Gastrocnemius medialis (tissue), 4 donors: ENCODE results near the gene CMPK2. TPM values are rescaled to one million over a fixed set of nuclear protein-coding genes. Genes with fewer than 3 reads are reported as not detected.
"Not testable (repeated sequence)": the region's sequence is repeated elsewhere in the genome, so short reads cannot be mapped to it uniquely, and the experiment has no call there.

ENCODE experiments used
- ATAC-seq, 2 donors: fragments of 150-250 bp; one replicate each; pipeline ENCODE4 v1.9.1; 2016
- DNase-seq, 2 donors: peaks; one replicate each; pipeline ENCODE4 v3.0.0-alpha.2; 2019
- H3K27ac ChIP-seq, 4 donors: fragments of 200-600 bp; sonication (generic); 1 replicate in 1 of 4; 2 replicates in 3 of 4; pipeline ENCODE4 v1.5.1; 2016 to 2018; ENCODE audit warnings: mild to moderate bottlenecking in 2 of 4, moderate library complexity in 1 of 4
- H3K27me3 ChIP-seq, 3 donors: fragments of 200-600 bp; sonication (generic) in 2 of 3; 1 replicate in 1 of 3; 2 replicates in 2 of 3; pipeline versions ENCODE4 v1.5.1 to v1.6.0; 2016 to 2019; ENCODE audit warnings: mild to moderate bottlenecking in 1 of 3, moderate library complexity in 1 of 3
- H3K36me3 ChIP-seq, 2 donors: fragments of 200-600 bp; sonication (generic) in 1 of 2; one replicate each; pipeline ENCODE4 v1.5.1; 2017 to 2018
- H3K4me1 ChIP-seq, 2 donors: fragments of 200-600 bp; sonication (generic) in 1 of 2; one replicate each; pipeline ENCODE4 v1.5.1; 2016 to 2017; ENCODE audit warnings: mild to moderate bottlenecking in 2 of 2
- H3K4me3 ChIP-seq, 4 donors: fragments of 200-600 bp; sonication (generic) in 3 of 4; 1 replicate in 1 of 4; 2 replicates in 3 of 4; pipeline ENCODE4 v1.5.1; 2016 to 2019; ENCODE audit warnings: mild to moderate bottlenecking in 2 of 4
- H3K9me3 ChIP-seq, 3 donors: fragments of 200-600 bp; sonication (generic) in 2 of 3; 1 replicate in 1 of 3; 2 replicates in 2 of 3; pipeline ENCODE4 v1.5.1; 2016 to 2019
- POLR2A ChIP-seq, 2 donors: fragments of 450-650 bp; IDR thresholded peaks; one replicate each; pipeline ENCODE4 v1.6.1; 2017; ENCODE audit warnings: antibody characterized with exemption in 2 of 2, mild to moderate bottlenecking in 2 of 2, moderate library complexity in 2 of 2
- in situ Hi-C, 4 donors: fragments of 200-750 bp; cut with MboI; loops; one replicate each; pipeline versions ENCODE4 v1.15.0 to v1.8.0; 2017; ENCODE audit warnings: low sequenced_read_pairs in 4 of 4
- intact Hi-C: fragments of 100-400 bp; cut with DNase I; formaldehyde crosslinking; loops from one replicate; pipeline ENCODE4 v1.15.1; 2023; ENCODE audit warnings: low total_unique reads
- total RNA-seq, 4 donors: library from RNA; depleted of rRNA; stranded (reverse); fragments of >200 nt; gene quantifications; one replicate each; pipeline versions ENCODE4 v1.1.0 to v1.2.3, GENCODE V29; 2016
- TF ChIP-seq, protein P1 (sequence below), 5 experiments: fragments of 450-650 bp in 3 of 5; fragments of 200-600 bp in 2 of 5; sonication (generic) in 2 of 5; IDR thresholded peaks in 4 of 5; conservative IDR thresholded peaks in 1 of 5; 1 replicate in 4 of 5; 2 replicates in 1 of 5; pipeline ENCODE4 v1.5.1; 2016 to 2019; ENCODE audit warnings: antibody characterized with exemption in 5 of 5, mild to moderate bottlenecking in 3 of 5, moderate library complexity in 3 of 5

Gene CMPK2
- total RNA-seq, 4 donors from 2014 or later = 2.1 to 12.2 (median 3.3) TPM

DNA sequence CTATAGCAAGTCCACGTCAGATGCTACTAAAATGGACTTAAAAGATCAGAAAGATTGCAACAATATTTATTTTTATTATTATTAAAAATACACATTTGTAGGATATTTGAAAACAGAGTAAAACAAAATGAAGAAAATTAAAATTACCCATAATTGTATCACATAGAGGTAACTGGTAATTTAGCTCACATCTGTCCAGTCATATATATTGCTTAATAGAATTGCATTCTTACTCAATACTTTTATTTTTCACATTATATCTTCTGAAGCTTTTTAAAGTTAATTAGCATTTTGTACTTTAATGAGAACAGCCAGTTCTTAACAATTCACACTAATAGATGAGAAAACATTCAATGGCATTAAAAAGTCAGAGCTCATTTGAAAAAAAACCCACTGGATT, 40.0 kb upstream of the CMPK2 start:
- H3K4me1 ChIP-seq = no peaks in the 10 kb centered on the region
- intact Hi-C loops = no loop called here
- DNase-seq = no peak
- no peak for ATAC-seq
- H3K4me3 ChIP-seq = no peak overlapping the region
- no peaks in the 10 kb centered on the region for H3K27me3 ChIP-seq
- no peaks in the 10 kb centered on the region for H3K9me3 ChIP-seq
- in situ Hi-C loops = loop anchor here in 2 of 4 donors (5.0 to 10.0 kb wide), 2 partner anchors 137 to 139 kb away; no protein-coding TSS in a partner anchor
- H3K27ac ChIP-seq = no peak overlapping the region
- TF ChIP-seq, protein P1, sequence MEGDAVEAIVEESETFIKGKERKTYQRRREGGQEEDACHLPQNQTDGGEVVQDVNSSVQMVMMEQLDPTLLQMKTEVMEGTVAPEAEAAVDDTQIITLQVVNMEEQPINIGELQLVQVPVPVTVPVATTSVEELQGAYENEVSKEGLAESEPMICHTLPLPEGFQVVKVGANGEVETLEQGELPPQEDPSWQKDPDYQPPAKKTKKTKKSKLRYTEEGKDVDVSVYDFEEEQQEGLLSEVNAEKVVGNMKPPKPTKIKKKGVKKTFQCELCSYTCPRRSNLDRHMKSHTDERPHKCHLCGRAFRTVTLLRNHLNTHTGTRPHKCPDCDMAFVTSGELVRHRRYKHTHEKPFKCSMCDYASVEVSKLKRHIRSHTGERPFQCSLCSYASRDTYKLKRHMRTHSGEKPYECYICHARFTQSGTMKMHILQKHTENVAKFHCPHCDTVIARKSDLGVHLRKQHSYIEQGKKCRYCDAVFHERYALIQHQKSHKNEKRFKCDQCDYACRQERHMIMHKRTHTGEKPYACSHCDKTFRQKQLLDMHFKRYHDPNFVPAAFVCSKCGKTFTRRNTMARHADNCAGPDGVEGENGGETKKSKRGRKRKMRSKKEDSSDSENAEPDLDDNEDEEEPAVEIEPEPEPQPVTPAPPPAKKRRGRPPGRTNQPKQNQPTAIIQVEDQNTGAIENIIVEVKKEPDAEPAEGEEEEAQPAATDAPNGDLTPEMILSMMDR (IDR thresholded peaks at IDR 0.05 in 4 of 5, conservative IDR thresholded peaks at IDR 0.05 in 1 of 5) = no peak
- no peak for TF ChIP-seq POLR2A (IDR thresholded peaks at IDR 0.05)
- H3K36me3 ChIP-seq = no peaks in the 10 kb centered on the region

DNA sequence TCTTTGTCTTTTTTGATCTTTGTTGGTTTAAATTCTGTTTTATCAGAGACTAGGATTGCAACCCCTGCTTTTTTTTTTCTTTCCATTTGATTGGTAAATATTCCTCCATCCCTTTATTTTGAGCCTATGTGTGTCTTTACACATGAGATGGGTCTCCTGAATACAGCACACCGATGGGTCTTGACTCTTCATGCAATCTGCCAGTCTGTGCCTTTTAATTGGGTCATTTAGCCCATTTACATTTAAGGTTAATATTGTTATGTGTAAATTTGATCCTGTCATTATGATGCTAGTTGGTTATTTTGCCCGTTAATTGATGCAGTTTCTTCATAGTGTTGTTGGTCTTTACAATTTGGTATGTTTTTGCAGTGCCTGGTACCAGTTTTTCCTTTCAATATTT, 36.9 kb upstream of the CMPK2 start:
- ATAC-seq, H3K27ac ChIP-seq, H3K9me3 ChIP-seq, H3K36me3 ChIP-seq, H3K4me3 ChIP-seq, intact Hi-C loops, H3K27me3 ChIP-seq, DNase-seq, H3K4me1 ChIP-seq: not testable (repeated sequence)
- in situ Hi-C loops = loop anchor here in 2 of 4 donors (5.0 to 10.0 kb wide), 2 partner anchors 140 to 142 kb away; no protein-coding TSS in a partner anchor

DNA sequence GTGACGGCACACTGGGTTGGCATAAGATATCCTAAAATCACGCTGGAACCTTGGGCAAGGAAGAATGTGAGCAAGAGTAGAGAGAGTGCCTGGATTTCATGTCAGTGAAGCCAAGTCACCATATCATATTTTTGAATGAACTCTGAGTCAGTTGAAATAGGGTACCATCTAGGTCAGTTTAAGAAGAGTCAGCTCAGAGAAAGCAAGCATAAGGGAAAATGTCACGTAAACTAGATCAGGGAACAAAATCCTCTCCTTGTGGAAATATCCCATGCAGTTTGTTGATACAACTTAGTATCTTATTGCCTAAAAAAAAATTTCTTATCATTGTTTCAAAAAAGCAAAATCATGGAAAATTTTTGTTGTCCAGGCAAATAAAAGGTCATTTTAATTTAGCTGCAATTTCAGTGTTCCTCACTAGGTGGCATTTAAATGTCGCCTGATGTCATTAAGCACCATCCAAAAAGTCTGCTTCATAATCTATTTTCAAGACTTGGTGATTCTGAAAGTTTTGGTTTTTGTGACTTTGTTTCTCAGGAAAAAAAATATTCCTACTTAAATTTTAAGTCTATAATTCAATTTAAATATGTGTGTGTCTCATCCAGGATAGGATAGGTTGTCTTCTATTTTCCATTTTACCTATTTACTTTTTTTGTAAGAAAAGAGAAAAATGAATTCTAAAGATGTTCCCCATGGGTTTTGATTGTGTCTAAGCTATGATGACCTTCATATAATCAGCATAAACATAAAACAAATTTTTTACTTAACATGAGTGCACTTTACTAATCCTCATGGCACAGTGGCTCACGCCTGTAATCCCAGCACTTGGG, 31.4 kb upstream of the CMPK2 start:
- in situ Hi-C loops = loop anchor here in 1 of 4 donors (5.0 kb wide), 1 partner anchor 145 kb away; no protein-coding TSS in a partner anchor
- no peak overlapping the region for H3K27ac ChIP-seq

DNA sequence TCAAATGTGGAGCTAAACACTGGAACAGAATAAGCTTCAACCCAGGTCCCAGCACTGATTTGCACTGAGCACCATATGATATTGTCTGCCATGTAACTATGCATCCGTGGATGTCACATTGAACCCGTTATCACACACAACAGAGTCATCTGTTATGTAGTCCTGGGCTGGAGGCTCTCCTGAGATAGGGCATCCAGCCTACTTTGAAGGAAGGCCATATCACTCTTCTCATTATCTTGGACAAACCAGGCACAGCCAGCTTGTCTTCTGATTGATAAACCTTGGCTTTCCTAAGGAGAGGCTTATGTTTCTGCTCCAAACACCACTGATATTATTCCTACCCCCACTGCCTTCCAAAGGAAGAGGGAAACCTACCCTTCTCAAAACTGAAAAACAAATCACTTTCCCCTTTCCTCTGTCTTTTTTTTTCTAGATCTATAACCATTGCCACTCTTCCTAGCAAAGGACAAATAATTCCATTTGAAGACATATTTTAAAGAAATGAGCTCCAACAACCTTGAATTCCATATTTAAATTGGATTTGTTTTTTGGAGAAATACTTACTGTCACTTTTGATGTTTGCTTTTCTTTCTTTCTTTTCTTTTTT, 28.3 kb upstream of the CMPK2 start:
- H3K36me3 ChIP-seq = no peaks in the 10 kb centered on the region
- no peak for DNase-seq
- in situ Hi-C loops = no loop called here

More for the DNA sequence above, 31.4 kb upstream of the CMPK2 start:
- TF ChIP-seq, protein P1 (IDR thresholded peaks at IDR 0.05 in 4 of 5, conservative IDR thresholded peaks at IDR 0.05 in 1 of 5) = peak; percentile 56 to 81 (median 68)
- TF ChIP-seq POLR2A (IDR thresholded peaks at IDR 0.05) = no peak
- intact Hi-C loops = loop anchor here (1.0 kb wide), 1 partner anchor 147 kb away; no protein-coding TSS in a partner anchor
- Histone ChIP-seq H3K27me3 (no peaks in the 10 kb centered on the region), H3K36me3 (no peaks in the 10 kb centered on the region), H3K9me3 (no peaks in the 10 kb centered on the region), H3K4me3 (no peak overlapping the region), H3K4me1 (no peaks in the 10 kb centered on the region)
- ATAC-seq (peak; percentile 66), DNase-seq (no peak)

More for the DNA sequence above, 28.3 kb upstream of the CMPK2 start:
- no peak for ATAC-seq
- Histone ChIP-seq H3K4me3 (no peak overlapping the region), H3K9me3 (no peaks in the 10 kb centered on the region), H3K4me1 (no peaks in the 10 kb centered on the region), H3K27me3 (no peaks in the 10 kb centered on the region), H3K27ac (no peak overlapping the region)
- TF ChIP-seq, protein P1 (IDR thresholded peaks at IDR 0.05 in 4 of 5, conservative IDR thresholded peaks at IDR 0.05 in 1 of 5) = no peak
- TF ChIP-seq POLR2A (IDR thresholded peaks at IDR 0.05) = no peak
- intact Hi-C loops = no loop called here
